ENCODE results near the gene SLC6A7.
"Not testable (repeated sequence)": the region's sequence is repeated elsewhere in the genome, so short reads cannot be mapped to it uniquely, and the experiment has no call there.

The SLC6A7 gene

DNA sequence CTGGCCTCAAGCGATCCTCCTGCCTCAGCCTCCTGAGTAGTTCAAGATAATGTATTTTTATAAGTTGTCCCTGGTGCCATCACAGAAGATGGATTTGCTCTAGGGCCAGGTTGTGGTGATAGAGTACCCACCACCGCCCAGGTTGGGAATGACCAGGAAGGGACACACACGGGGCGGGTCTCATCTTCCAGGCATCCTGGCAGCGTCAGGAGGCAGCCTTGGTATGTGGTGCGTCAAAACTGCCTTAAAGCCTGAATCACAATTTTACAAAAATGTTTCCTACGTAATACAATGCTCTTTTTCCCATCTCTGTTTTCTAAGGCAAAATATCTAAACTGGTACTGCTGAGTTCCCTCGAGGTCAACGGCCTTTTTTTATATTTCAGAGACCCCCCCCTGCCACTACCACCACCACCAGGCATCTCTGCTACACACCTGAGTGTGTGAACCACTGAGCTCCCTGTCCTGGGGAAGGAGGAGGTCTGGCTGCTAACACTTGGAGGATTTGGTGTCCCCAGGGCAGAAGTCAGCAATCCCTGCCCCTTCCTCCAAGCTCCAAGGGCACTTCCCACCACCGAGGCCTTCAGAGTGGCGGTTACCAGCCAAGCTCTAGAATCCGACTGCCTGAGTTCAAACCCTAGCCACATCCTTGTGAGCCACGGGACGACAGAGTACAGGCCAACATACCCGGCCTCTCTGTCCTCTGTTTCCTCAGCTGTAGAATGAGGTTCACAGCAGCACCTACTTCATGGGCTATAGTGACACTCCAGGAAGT, 47.3 kb downstream of the SLC6A7 start:
- FAIRE-seq = no peak
- DNase-seq (ENCODE audit: insufficient read length, low spot score) = no peak

DNA sequence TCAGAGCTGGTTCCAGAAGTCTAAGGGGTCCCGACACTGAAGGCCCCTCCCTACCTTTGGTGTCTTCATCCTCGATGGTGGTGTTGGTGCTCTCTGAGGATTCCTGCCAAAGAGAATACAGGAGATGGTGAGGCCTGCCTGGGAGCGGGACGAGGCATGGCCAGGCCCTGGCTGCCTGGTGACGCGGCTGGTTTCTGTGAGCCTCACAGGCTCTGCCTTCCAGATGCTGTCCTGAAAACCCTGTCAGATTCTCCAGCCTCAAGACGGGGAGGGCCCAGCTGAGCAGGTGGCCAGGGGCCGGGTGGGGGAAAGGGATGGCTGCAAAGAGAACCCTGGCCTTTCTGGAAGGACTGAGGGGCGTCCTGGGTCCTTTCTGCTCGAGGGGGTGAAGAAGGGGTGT, 48.8 kb downstream of the SLC6A7 start:
- no peak for FAIRE-seq

DNA sequence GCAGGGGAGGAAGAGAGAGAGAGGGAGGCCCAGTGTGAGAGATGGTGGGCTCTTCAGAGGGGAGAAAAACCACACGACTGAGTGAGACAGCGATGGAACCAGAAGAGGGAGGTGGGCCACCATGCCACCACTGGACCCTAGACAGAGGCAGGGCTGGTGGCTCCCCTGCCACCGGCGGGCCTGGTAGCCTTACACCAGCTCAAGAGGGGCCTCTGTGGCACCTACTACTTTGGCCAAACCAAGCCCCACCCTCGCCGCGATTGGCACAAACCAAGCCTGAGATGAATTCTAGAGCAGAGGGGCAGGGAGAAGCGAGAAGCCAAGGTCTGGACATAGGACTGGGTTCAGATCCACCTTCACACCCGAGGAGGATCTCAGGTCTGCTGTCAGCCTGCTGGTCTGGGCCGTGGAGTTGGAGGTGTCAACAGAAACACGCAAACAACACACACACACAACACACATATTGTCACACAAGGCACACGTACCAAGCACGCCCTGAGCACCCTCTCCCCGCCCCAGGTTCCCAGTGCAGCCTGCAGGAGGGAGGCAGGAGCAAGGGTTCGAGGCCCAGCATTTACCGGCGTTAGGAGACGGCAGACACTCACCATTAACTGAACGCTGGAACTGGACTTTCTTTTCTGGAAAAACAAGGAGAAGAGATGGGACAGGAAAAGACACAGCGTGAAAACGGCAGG, 49.4 kb downstream of the SLC6A7 start:
- FAIRE-seq = no peak
- no peak for DNase-seq (ENCODE audit: insufficient read length, low spot score)

More for the DNA sequence above, 48.8 kb downstream of the SLC6A7 start:
- no peak for DNase-seq (ENCODE audit: insufficient read length, low spot score)

DNA sequence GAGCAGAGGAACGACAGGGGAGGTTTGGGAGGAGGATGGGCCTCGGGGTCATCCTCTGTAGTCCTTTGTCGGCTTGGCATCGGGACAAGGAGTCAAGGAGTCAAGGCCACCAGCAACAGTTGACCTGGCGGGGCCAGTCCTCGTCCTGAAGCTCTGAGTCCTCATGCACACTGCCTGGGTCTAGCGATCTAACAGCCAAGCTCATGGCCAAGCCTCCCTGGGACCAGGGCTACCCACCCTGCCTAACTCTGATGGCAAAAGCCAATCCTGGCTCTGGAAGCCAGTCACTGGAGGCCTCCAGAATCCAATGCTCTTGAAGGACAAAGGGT, 49.9 kb downstream of the SLC6A7 start:
- no peak for FAIRE-seq

DNA sequence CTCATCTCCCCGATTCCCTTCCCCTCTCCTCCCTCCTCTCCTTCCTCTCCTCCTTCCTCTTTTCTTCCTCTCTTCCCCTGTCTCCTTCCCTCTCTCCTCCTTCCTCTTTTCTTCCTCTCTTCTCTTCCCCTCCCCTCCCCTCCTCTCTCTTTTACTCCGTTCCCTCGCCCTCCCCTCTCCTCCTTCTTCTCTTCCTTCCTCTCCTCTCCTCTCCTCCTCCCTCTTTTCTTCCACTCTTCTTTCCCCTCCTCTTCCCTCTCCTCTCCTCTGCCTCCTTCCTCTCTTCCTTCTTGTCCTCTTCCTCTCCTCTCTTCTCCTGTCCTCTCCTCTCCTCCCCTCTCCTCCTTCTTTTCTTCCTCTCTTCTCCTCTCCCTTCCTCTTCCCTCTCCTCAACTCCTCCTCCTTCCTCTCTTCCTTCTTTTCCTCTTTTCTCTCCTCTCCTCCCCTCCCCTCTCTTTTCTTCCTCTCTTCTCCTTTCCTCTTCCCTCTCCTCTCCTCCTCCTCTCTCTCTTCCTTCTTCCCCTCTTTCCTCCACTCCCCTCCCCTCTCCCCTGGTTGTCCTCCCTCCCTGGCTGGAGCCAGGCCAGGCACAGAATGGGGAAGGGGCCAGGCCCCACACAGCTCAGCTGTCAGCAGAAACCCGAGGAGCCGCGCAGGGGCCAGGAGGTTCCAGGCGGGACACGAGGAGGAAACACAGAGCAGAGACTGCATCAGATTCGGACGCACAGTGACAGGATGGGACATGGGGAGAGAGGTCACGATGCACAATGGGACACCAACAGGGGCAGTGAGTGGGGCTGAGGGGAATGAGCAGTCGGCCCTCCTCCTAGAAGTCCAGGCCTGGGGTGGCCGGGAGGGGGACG, 51.7 kb downstream of the SLC6A7 start:
- DNase-seq (ENCODE audit: insufficient read length, low spot score) (no peak), FAIRE-seq (no peak)

More for the DNA sequence above, 49.9 kb downstream of the SLC6A7 start:
- DNase-seq (ENCODE audit: insufficient read length, low spot score) = no peak

DNA sequence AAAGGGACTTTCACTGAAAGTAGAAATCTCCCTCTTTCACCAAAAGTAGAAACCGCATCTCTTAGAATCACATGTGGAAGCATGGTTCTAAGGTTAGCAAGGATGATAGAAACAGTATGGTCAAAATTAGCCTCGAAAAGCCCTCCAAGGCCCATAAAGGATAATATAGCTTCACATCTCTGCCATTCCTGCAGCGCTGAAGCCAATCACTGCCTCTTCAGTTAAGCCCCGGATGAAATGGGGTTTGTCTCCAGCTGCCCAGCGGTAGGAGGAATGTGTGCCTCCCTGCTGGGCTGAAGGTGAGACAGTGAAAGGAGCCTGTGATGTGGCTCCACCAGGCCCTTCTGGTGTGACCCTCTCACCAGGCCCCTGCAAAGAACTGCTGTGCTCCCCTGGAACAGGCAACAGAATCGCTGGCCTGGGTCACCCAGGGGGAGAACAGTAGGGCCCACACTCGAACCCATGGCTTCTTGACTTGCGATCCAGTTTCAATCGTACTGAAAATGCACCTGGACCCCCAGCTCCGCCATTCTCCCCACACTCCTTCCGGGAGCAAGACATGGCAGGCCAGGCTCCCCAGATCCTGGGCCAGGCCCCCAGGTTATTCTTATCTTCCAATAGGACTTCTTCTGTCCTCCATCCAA, 52.5 kb downstream of the SLC6A7 start:
- FAIRE-seq = no peak

DNA sequence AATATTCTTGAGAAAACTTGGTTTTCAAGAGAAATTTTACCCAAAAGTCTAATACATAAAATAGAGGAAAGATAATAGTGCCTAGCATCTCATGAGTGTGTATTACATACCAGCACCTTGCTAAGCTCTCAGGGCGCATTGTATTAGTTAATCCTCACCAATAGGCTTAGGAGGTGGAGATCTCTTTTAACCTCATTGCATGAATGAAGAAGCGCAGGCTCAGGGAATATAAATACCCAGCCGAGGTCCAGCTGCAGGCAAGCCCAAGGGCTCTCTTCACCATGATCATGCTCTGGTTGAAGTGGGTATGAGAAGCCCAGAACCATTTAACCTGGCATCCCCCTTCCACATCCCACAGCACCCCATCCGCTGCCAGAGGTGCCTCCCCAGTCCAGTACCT, 53.7 kb downstream of the SLC6A7 start:
- FAIRE-seq (no peak), DNase-seq (ENCODE audit: insufficient read length, low spot score) (no peak)

More for the DNA sequence above, 52.5 kb downstream of the SLC6A7 start:
- DNase-seq (ENCODE audit: insufficient read length, low spot score) = no peak

DNA sequence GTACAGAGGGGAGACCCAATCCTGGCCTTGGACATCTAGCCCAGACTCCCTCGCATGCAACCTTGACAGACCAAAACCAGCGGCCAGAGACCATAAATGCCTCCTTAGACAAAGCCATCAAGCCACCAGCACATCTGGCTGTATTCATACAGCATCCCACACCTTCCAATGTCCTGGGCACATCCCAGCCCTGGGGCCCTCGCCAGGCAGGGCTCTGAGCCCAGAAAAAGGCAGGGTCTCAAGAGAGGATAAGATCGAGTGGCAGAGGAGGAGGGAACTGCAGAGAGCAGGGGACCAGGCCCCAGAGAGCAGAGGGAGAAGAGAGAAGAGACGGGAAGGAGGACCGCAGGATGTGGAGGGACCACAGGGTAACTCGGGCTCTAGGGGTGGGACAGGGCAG, 54.3 kb downstream of the SLC6A7 start:
- FAIRE-seq = no peak
- no peak for DNase-seq (ENCODE audit: insufficient read length, low spot score)

DNA sequence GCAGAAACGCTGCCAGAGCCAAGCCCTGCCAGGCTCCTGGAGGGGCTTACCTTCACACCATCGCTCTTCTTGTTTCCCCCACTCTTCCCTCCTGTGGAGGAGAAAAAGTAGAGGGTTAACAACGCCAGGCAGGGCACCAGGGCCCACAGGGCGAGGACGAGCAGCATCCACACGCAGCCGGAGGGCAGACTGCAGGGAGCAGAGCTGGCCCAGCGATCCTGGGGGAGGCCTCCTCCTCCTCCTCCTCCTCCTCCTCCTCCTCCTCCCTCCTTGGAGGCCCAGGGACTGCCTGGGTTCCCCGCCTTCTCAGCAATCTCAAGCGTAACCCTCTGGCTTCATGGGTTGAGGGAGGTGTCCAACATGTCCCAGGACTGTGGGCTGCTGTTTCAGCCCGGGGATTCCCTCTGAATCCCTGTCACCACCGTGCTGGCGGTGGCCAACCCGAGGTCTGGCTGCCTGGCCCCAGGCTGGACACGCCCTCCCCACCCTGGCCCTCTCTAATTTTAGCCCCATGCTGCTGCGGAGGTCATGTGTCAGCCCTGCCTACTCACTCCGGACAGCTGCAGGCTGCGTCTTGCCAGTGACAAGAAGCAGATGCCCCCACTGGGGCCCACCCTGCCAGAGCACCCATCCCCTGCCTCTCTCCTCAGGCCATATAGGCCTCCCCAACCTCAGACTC, 55.4 kb downstream of the SLC6A7 start:
- FAIRE-seq (no peak), DNase-seq (ENCODE audit: insufficient read length, low spot score) (no peak)

DNA sequence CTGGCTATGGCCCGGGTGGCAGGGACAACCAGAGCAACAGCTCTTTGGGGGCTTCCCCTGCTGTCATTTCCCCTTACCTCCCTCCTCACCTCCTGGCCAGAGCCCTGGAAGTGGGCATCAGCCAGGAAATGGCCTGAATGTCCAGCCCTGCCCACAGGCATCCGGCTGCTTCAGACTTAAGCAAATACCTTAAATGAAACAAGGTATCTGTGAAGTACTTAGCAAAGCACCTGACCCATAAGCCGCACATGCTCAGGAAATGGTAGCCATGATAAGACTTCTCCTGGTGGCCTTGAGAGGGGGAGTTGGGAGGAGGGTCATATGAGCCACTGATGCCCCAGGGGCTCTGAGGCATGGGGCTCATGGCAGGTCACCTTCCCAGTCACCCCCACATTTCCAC, 55.9 kb downstream of the SLC6A7 start:
- DNase-seq (ENCODE audit: insufficient read length, low spot score) (no peak), FAIRE-seq (no peak)

DNA sequence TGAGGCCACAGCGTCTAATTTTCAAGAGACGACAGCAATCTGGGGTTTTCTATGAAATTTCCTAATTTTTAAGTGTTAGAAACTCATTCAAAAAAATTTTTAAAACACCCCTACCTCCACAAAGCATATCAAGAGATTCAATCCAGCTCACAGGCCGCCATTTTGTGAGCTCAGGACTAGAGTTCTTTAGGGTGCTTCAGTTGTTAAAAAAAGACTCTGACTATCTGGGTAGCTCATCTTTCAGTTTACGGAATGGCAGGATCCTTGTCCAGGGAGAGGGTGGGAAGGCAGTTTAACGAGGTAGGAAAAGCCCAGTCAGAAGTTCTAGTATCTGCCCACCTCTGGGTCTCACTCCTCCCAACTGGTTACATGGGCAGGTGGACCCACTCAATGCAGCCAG, 56.6 kb downstream of the SLC6A7 start:
- FAIRE-seq (no peak), DNase-seq (ENCODE audit: insufficient read length, low spot score) (no peak)

DNA sequence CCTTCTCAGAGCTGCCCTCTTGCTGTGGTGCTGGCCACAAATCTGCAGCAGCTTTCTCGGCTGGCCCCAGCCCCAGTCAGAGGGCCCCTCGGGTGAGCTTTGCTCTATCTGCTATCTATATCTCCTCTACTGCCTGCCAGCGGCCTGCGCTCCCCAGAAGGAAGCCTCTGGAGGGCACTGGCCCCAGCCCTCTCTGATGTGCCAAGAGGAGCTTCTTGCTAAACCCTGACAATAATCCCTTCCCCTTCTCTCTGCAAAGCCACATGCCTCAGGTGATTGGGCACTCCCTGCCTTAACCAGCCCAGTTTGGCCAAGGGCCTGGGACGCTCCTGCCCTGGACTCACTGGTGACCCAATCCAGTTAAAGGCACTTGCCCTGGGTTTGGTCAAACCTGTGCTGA, 57.0 kb downstream of the SLC6A7 start:
- DNase-seq (ENCODE audit: insufficient read length, low spot score) (no peak), FAIRE-seq (no peak)

DNA sequence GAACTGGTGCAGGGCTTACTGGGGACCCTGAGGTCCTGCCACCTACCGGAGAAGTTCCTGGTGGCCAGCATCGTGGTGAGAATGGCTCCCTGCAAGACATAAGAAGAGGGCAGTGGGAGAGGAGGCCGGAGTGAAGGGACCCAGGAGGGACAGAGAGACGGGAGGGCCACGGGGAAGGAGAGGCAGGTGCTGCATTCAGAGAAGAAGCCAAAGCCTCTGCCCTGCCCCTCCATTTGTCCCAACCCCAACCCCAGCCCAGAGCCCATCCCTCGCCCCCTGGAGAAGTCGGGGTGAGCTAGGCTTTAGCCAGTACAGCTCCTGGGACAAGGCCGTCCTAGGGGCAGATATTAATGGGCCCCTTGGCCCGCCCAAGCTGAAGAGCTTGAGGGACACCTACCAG, 57.9 kb downstream of the SLC6A7 start:
- DNase-seq (ENCODE audit: insufficient read length, low spot score) (no peak), FAIRE-seq (no peak)

DNA sequence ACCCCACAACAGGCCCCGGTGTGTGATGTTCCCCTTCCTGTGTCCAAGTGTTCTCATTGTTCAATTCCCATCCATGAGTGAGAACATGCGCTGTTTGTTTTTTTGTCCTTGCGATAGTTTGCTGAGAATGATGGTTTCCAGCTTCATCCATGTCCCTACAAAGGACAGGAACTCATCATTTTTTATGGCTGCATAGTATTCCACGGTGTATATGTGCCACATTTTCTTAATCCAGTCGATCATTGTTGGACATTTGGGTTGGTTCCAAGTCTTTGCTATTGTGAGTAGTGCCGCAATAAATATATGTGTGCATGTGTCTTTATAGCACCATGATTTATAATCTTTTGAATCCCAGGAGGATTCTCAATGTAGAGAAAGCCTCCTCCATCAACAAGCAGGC, 58.6 kb downstream of the SLC6A7 start:
- DNase-seq (ENCODE audit: insufficient read length, low spot score); FAIRE-seq: not testable (repeated sequence)

DNA sequence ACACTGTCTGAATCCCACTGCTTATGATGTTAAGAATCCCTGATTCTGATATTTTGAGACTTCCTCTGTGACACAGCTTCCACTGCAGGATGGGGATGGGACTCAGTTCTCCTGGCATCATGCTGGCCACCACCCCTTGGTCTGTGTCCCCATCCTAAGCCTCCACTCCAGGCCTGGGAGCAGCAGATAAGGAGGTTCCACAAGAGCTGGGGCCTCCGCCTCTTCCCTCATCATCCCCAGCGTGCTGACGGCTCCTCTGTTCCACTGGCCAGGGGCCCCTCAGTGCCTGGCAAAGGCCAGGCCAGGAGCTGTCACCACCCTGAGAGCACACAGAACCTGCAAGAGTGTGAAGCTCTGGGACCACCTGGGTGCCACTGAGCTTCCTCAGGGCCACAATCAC, 59.1 kb downstream of the SLC6A7 start:
- DNase-seq (ENCODE audit: insufficient read length, low spot score) = no peak
- FAIRE-seq = no peak

DNA sequence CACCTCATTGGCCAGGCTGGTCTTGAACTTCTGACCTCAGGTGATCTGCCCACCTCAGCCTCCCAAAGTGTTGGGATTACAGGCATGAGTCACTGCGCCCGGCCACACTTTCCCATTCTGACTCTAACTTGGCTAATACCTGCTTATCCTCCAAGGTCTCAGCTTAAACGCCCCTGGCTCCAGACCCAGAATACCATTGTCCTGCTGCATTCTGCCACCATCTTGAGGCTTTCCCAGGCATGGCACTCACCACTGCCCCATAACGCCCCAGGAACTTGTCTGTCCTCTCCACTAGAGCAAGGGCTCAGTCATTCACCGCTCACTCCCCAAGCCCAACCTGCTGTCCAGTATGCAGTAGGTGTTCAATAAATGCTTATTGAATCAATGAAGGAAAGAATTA, 59.9 kb downstream of the SLC6A7 start:
- no peak for DNase-seq (ENCODE audit: insufficient read length, low spot score)
- no peak for FAIRE-seq

DNA sequence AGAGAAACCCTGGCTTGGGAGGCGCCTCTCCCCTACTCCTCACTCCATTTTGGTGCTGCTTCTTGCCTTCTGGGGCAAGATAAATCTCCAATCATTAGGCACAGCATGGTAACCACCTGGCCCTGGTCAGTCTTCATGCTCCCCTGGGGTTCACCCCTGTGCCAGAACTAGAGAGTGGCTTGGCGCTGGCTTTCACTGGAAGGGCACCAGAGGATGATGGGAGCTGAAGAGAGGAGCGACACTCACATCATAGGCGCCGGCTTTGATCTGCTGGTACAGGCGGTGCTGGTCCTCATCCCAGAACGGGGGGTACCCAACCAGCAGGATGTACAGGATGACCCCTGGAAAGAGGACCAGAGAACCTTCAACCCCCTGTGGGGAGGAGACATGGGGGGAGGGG, 61.6 kb downstream of the SLC6A7 start:
- FAIRE-seq (no peak), DNase-seq (ENCODE audit: insufficient read length, low spot score) (no peak)

DNA sequence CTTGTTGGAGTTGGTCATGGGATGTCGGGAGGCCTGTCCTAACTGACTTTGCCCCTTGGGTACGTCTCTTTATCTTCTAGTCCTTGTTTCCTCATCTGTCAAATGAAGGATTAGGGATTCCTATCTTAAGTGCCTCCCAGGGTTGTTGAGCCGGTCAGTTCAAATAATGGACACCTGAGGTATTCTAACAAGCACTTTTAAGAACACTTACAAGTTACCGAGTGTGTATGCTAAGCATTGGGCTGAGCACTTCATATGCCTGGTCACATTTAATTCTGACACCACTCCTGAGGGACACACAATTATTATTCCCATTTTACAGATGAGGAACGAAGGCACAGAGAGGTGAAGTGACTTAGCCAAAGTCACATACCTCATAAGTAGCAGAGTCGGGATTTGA, 62.6 kb downstream of the SLC6A7 start:
- no peak for DNase-seq (ENCODE audit: insufficient read length, low spot score)
- FAIRE-seq = no peak

DNA sequence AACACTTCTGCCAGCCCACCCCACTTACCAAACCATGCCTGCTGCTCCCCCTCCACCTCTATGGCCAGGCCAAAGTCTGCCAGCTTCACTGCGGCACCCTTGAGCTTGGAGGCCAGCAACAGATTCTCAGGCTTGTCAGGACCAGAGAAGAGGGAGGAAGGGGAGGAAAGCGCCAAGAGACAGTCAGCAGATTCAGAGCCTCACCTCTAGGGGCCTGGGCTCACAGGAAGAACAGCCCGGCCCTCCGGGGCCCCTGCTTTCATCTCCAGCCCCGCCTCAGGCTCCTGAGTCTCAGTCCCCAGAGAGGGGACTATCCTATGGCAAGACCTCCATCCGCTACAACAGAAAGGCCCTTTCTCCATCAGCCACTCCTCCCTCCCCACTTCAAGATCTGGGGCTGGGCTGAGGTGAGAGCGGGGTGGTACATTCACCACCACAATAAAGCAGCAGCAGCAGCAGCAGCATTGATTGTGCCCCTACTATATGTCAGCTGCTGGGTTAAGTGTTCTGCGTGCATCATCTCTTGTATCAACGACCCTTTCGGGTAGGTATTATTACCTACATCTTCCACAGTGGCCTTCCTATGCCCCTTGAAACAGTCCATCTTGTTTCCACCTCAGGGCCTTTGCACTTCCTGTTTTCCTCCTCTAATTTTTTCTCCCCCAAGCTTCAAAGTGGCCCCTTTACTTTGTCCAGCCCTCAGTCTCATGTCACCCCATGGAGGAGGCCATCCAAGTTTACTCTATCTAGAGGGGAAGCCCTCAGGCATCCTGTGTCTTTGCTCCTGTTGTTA, 63.8 kb downstream of the SLC6A7 start:
- DNase-seq (ENCODE audit: insufficient read length, low spot score) = no peak

DNA sequence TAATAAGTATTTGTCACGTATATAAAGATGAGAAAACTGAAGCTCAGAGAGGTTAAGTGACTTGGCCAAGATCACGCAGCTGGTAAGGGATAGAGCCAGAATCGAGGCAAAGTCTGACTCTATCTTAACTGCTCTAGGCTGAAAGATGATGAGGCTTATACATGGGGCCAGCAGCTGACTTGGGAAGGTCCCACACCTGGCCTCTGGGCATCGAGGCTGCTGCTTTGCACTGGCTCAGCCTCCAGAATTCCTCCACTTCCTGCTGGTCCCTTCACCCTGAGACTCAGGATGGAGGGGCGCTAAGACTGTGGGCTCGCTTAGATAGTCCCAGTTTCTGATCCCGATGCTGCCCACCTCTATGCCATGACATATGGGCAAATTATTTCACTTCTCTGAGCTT, 64.5 kb downstream of the SLC6A7 start:
- FAIRE-seq = no peak
- no peak for DNase-seq (ENCODE audit: insufficient read length, low spot score)

More for the DNA sequence above, 63.8 kb downstream of the SLC6A7 start:
- no peak for FAIRE-seq

Data from GM19239 (cell line).